H9 (cell line): Measurements from ENCODE around the gene PRAF2. TPM values are rescaled to one million over a fixed set of nuclear protein-coding genes. Genes with fewer than 3 reads are reported as not detected.

Experiments used
- DNase-seq: peaks from one replicate; pipeline ENCODE4 v3.0.0-alpha.2; 2017
- H2AFZ ChIP-seq: one replicate; pipeline ENCODE4 v1.6.1; 2013; ENCODE audit warnings: mild to moderate bottlenecking, low read length, control low read depth, moderate library complexity
- H2AK5ac ChIP-seq: 2 replicates; pipeline ENCODE4 v1.6.1; 2013; ENCODE audit warnings: low read length, control low read depth, mixed read lengths; ENCODE audit not compliant: insufficient read length
- H2BK120ac ChIP-seq: one replicate; pipeline ENCODE4 v1.6.1; 2013; ENCODE audit warnings: low read depth, mild to moderate bottlenecking, low read length, control low read depth, inconsistent platforms; ENCODE audit not compliant: poor library complexity, severe bottlenecking
- H2BK12ac ChIP-seq: 2 replicates; pipeline ENCODE4 v1.6.1; 2013; ENCODE audit warnings: low read length, control low read depth, mixed read lengths, low read depth; ENCODE audit not compliant: insufficient read length
- H2BK15ac ChIP-seq: 2 replicates; pipeline ENCODE4 v1.6.1; 2013; ENCODE audit warnings: low read depth, low read length, control low read depth
- H2BK20ac ChIP-seq: one replicate; pipeline ENCODE4 v1.6.1; 2013; ENCODE audit warnings: low read depth, mild to moderate bottlenecking, low read length, control low read depth, inconsistent platforms; ENCODE audit not compliant: poor library complexity, severe bottlenecking
- H2BK5ac ChIP-seq: 2 replicates; pipeline ENCODE4 v1.6.1; 2013; ENCODE audit warnings: low read length, control low read depth, mixed read lengths; ENCODE audit not compliant: insufficient read length
- H3K14ac ChIP-seq: 2 replicates; pipeline ENCODE4 v1.6.1; 2013; ENCODE audit warnings: low read length, control low read depth; ENCODE audit not compliant: insufficient read depth
- H3K18ac ChIP-seq: 2 replicates; pipeline ENCODE4 v1.6.1; 2013; ENCODE audit warnings: low read depth, mild to moderate bottlenecking, mixed read lengths, low read length, control low read depth; ENCODE audit not compliant: insufficient read length
- H3K23ac ChIP-seq: 2 replicates; pipeline ENCODE4 v1.6.1; 2013; ENCODE audit warnings: low read length, control low read depth, mixed read lengths, low read depth; ENCODE audit not compliant: insufficient read length
- H3K23me2 ChIP-seq: 2 replicates; pipeline ENCODE4 v1.6.1; 2013; ENCODE audit warnings: low read depth, mild to moderate bottlenecking, mixed read lengths, low read length, control low read depth; ENCODE audit not compliant: insufficient read length, poor library complexity, severe bottlenecking
- H3K27ac ChIP-seq: 2 replicates; pipeline ENCODE4 v1.5.1; 2013; ENCODE audit warnings: low read length, control low read depth, mixed read lengths, low read depth; ENCODE audit not compliant: insufficient read length
- H3K27me3 ChIP-seq: 2 replicates; pipeline ENCODE4 v1.6.1; 2013; ENCODE audit warnings: low read length, control low read depth, inconsistent platforms; ENCODE audit not compliant: insufficient read depth
- H3K4ac ChIP-seq: 2 replicates; pipeline ENCODE4 v1.6.1; 2013; ENCODE audit warnings: low read depth, mild to moderate bottlenecking, control low read depth, inconsistent platforms, low read length, moderate library complexity
- H3K4me1 ChIP-seq: 2 replicates; pipeline ENCODE4 v1.6.1; 2013; ENCODE audit warnings: low read length, control low read depth, inconsistent platforms; ENCODE audit not compliant: insufficient read depth
- H3K4me2 ChIP-seq: 2 replicates; pipeline ENCODE4 v1.6.1; 2013; ENCODE audit warnings: low read length, control low read depth, mixed read lengths; ENCODE audit not compliant: insufficient read length, insufficient read depth
- H3K56ac ChIP-seq: 2 replicates; pipeline ENCODE4 v1.6.1; 2013; ENCODE audit warnings: low read depth, mild to moderate bottlenecking, mixed read lengths, low read length, control low read depth; ENCODE audit not compliant: insufficient read length
- H3K79me1 ChIP-seq: 2 replicates; pipeline ENCODE4 v1.6.1; 2013; ENCODE audit warnings: low read depth, mild to moderate bottlenecking, moderate library complexity, low read length, control low read depth, inconsistent platforms; ENCODE audit not compliant: insufficient read depth, poor library complexity, severe bottlenecking
- H3K79me2 ChIP-seq: 2 replicates; pipeline ENCODE4 v1.6.1; 2013; ENCODE audit warnings: low read length, control low read depth, inconsistent platforms; ENCODE audit not compliant: insufficient read depth
- H3K9ac ChIP-seq: 2 replicates; pipeline ENCODE4 v1.6.1; 2013; ENCODE audit warnings: low read length, control low read depth, mixed read lengths; ENCODE audit not compliant: insufficient read length; ENCODE audit errors: extremely low read depth
- H3K9me3 ChIP-seq: one replicate; pipeline ENCODE4 v1.6.1; 2013; ENCODE audit warnings: low read depth, low read length, inconsistent platforms; ENCODE audit not compliant: control insufficient read depth
- H3T11ph ChIP-seq: one replicate; pipeline ENCODE4 v1.6.1; 2013; ENCODE audit warnings: mild to moderate bottlenecking, low read length, control low read depth, inconsistent platforms
- H4K20me1 ChIP-seq: one replicate; pipeline ENCODE4 v1.6.1; 2013; ENCODE audit not compliant: control insufficient read depth, insufficient read length, insufficient read depth
- H4K5ac ChIP-seq: 2 replicates; pipeline ENCODE4 v1.6.1; 2013; ENCODE audit warnings: low read depth, mild to moderate bottlenecking, mixed read lengths, low read length, control low read depth; ENCODE audit not compliant: insufficient read length
- H4K8ac ChIP-seq: replicated peaks from 2 replicates; pipeline ENCODE4 v1.6.1; 2013; ENCODE audit warnings: low read length, control low read depth, mixed read lengths, low read depth; ENCODE audit not compliant: insufficient read length
- H4K91ac ChIP-seq: 2 replicates; pipeline ENCODE4 v1.6.1; 2013; ENCODE audit warnings: low read depth, mild to moderate bottlenecking, moderate library complexity, mixed read lengths, low read length, control low read depth; ENCODE audit not compliant: insufficient read length
- H3K27ac Mint-ChIP-seq, 3 experiments: 2 replicates in 2 of 3; 3 replicates in 1 of 3; pipeline ENCODE4 v1.8.0; 2020 to 2021; ENCODE audit warnings: mixed read lengths in 3 of 3, mild to moderate bottlenecking in 1 of 3, moderate library complexity in 1 of 3
- H3K27me3 Mint-ChIP-seq: 2 replicates; pipeline ENCODE4 v1.8.0; 2021; ENCODE audit warnings: low read depth, mild to moderate bottlenecking, moderate library complexity, mixed read lengths
- H3K36me3 Mint-ChIP-seq, 3 experiments: 2 replicates in 2 of 3; 3 replicates in 1 of 3; pipeline ENCODE4 v1.8.0; 2020 to 2021; ENCODE audit warnings: low read depth in 3 of 3, mixed read lengths in 3 of 3; ENCODE audit not compliant: insufficient read depth in 1 of 3
- H3K4me1 Mint-ChIP-seq, 2 experiments: 2 replicates each; pipeline ENCODE4 v1.8.0; 2020; ENCODE audit warnings: mixed read lengths in 2 of 2
- H3K4me3 Mint-ChIP-seq, 2 experiments: 2 replicates in 1 of 2; 3 replicates in 1 of 2; pipeline ENCODE4 v1.8.0; 2020 to 2021; ENCODE audit warnings: mild to moderate bottlenecking in 2 of 2, mixed read lengths in 2 of 2, moderate library complexity in 1 of 2
- H3K9me3 Mint-ChIP-seq, 2 experiments: 2 replicates in 1 of 2; 3 replicates in 1 of 2; pipeline ENCODE4 v1.8.0; 2020; ENCODE audit warnings: mild to moderate bottlenecking in 2 of 2, mixed read lengths in 2 of 2, moderate library complexity in 1 of 2
- CTCF ChIP-seq: fragments of 200-600 bp; sonication (generic); conservative IDR thresholded peaks from 3 replicates; pipeline ENCODE4 v1.8.0; 2021; ENCODE audit warnings: antibody characterized with exemption, mild to moderate bottlenecking
- WGBS: extraction: QIAGEN DNeasy Blood & Tissue Kit; methylation state at CpG from one replicate; pipeline ENCODE4 v1.1.7; 2013; ENCODE audit warnings: missing lambda C conversion rate, low lambda C conversion rate, mixed read lengths; ENCODE audit not compliant: insufficient read length; ENCODE audit errors: extremely low coverage; 5-methylcytosine and 5-hydroxymethylcytosine counted together
- total RNA-seq: library from RNA; stranded (reverse); gene quantifications from 2 replicates; pipeline ENCODE4 v1.2.1, GENCODE V29; 2021

Gene PRAF2
- total RNA-seq, 1 experiment from 2014 or later, result 13.4 TPM

GRCh38 chrX:49061490-49061889, 12.3 kb downstream of the PRAF2 start:
- Histone ChIP-seq H2AK5ac (no peak overlapping the region), H3K9ac (no peak overlapping the region), H2BK15ac (no peak overlapping the region), H2AFZ (no peak overlapping the region), H3K79me2 (peaks cover 3% of the 10 kb centered on the region), H3K4me2 (no peak overlapping the region), H2BK120ac (no peak overlapping the region), H3K18ac (no peak overlapping the region), H3K27ac (no peak overlapping the region), H3K79me1 (peaks cover 2% of the 10 kb centered on the region), H3K27me3 (no peaks in the 10 kb centered on the region), H3K4ac (no peak overlapping the region), H2BK20ac (no peak overlapping the region), H2BK12ac (no peak overlapping the region), H3K9me3 (no peaks in the 10 kb centered on the region), H4K20me1 (no peaks in the 10 kb centered on the region), H3T11ph (no peak overlapping the region), H3K56ac (no peak overlapping the region), H3K14ac (no peak overlapping the region), H3K23me2 (peaks cover 2% of the 10 kb centered on the region), H4K8ac (no peak overlapping the region), H3K23ac (no peak overlapping the region), H4K5ac (no peak overlapping the region), H3K4me1 (no peaks in the 10 kb centered on the region), H4K91ac (no peak overlapping the region), H2BK5ac (no peak overlapping the region)
- H3K36me3 Mint-ChIP-seq, result peaks cover 13 to 45% (median 26%) of the 10 kb centered on the region in 3 experiments
- H3K27me3 Mint-ChIP-seq, result peaks cover 1% of the 10 kb centered on the region; the same call in 1 of the 2 replicates
- peaks cover 2 to 9% of the 10 kb centered on the region in 2 experiments; a peak in 2 of 4 replicates for H3K4me1 Mint-ChIP-seq
- no peak overlapping the region; a peak in 1 of 5 replicates for H3K4me3 Mint-ChIP-seq
- TF ChIP-seq CTCF, result no peak
- peaks cover 71 to 89% of the 10 kb centered on the region in 2 experiments for H3K9me3 Mint-ChIP-seq
- H3K27ac Mint-ChIP-seq, result no peak overlapping the region
- no CpG with 5 or more reads among the region's 7 CpGs for WGBS
- DNase-seq, result no peak
